Activated B cell treated with CpG ODN at 0.5 μM for 24 hours (primary cell): Measurements from ENCODE around the gene RSPH1. TPM values are rescaled to one million over a fixed set of nuclear protein-coding genes. Genes with fewer than 3 reads are reported as not detected.
A peak's percentile ranks its signal among the peaks of the same experiment; 100 is the strongest.

Source experiments
- ATAC-seq: fragments of 200-7000 bp; cut with Tn5 transposase; one replicate; pipeline ENCODE4 v1.10.0; 2021; ENCODE audit warnings: low read depth, mild to moderate bottlenecking, moderate library complexity
- CTCF ChIA-PET: fragments of 350-600 bp; sonication (Branson Sonifier 250); formaldehyde crosslinking; loops from one replicate; lab custom pipeline; 2021; ENCODE audit warnings: antibody characterized with exemption; lab: Charles Lee
- POLR2A ChIA-PET: fragments of 350-600 bp; sonication (Branson Sonifier 250); formaldehyde crosslinking; loops from one replicate; lab custom pipeline; 2021; ENCODE audit warnings: antibody characterized with exemption; lab: Charles Lee
- DNase-seq: peaks from one replicate; pipeline ENCODE4 v3.0.0; 2022
- H3K27ac Mint-ChIP-seq: one replicate; pipeline ENCODE4 v1.8.0; 2020; ENCODE audit warnings: mixed read lengths
- H3K27me3 Mint-ChIP-seq: one replicate; pipeline ENCODE4 v1.8.0; 2021; ENCODE audit warnings: mixed read lengths
- H3K36me3 Mint-ChIP-seq: one replicate; pipeline ENCODE4 v1.8.0; 2021; ENCODE audit warnings: low read depth, mixed read lengths
- H3K4me1 Mint-ChIP-seq: one replicate; pipeline ENCODE4 v1.8.0; 2021; ENCODE audit warnings: mixed read lengths
- H3K4me3 Mint-ChIP-seq: one replicate; pipeline ENCODE4 v1.8.0; 2020; ENCODE audit warnings: mild to moderate bottlenecking, mixed read lengths
- H3K9me3 Mint-ChIP-seq: one replicate; pipeline ENCODE4 v1.8.0; 2020; ENCODE audit warnings: mixed read lengths
- intact Hi-C: fragments of 100-400 bp; cut with micrococcal nuclease; formaldehyde crosslinking; loops from one replicate; pipeline ENCODE4 v1.15.1; 2024
- total RNA-seq: library from RNA; stranded (reverse); gene quantifications from 2 replicates; pipeline ENCODE4 v1.2.3, GENCODE V29; 2022
- TF ChIP-seq, protein P1 (sequence below): fragments of 200-600 bp; IDR thresholded peaks from one replicate; pipeline ENCODE4 v1.8.0; 2022; ENCODE audit warnings: antibody characterized with exemption, mild to moderate bottlenecking

RSPH1 gene
- total RNA-seq, 1 donor from 2014 or later = 0.38 TPM

DNA sequence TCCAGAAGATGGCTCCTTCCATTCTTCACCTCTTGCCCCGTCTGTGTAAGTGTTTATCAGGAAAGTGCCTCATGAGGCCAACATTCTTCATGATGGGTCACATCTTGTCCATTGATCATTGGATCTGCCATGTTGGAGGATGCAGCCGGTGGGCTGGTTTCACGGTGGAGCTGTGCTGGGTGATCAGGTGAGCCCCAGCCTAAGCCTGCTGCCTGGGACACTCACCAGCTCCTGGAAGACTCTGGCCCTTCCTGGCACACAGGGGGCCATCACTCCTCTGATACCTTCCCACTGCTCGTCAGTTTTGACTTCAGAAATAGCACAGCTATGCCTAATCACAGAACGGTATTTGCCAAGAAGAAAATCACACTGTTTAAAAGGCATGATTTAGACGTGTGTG is 54.1 kb downstream of the RSPH1 start:
- peaks cover 13% of the 10 kb centered on the region for H3K4me1 Mint-ChIP-seq
- no peak for ATAC-seq
- peaks cover 23% of the 10 kb centered on the region for H3K27me3 Mint-ChIP-seq
- H3K4me3 Mint-ChIP-seq = no peak overlapping the region
- DNase-seq = no peak
- CTCF ChIA-PET = no interaction called here
- H3K27ac Mint-ChIP-seq = no peak overlapping the region
- H3K36me3 Mint-ChIP-seq = no peaks in the 10 kb centered on the region
- intact Hi-C loops = no loop called here
- POLR2A ChIA-PET = no interaction called here
- peaks cover 3% of the 10 kb centered on the region for H3K9me3 Mint-ChIP-seq
- TF ChIP-seq, protein P1, sequence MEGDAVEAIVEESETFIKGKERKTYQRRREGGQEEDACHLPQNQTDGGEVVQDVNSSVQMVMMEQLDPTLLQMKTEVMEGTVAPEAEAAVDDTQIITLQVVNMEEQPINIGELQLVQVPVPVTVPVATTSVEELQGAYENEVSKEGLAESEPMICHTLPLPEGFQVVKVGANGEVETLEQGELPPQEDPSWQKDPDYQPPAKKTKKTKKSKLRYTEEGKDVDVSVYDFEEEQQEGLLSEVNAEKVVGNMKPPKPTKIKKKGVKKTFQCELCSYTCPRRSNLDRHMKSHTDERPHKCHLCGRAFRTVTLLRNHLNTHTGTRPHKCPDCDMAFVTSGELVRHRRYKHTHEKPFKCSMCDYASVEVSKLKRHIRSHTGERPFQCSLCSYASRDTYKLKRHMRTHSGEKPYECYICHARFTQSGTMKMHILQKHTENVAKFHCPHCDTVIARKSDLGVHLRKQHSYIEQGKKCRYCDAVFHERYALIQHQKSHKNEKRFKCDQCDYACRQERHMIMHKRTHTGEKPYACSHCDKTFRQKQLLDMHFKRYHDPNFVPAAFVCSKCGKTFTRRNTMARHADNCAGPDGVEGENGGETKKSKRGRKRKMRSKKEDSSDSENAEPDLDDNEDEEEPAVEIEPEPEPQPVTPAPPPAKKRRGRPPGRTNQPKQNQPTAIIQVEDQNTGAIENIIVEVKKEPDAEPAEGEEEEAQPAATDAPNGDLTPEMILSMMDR = no peak

DNA sequence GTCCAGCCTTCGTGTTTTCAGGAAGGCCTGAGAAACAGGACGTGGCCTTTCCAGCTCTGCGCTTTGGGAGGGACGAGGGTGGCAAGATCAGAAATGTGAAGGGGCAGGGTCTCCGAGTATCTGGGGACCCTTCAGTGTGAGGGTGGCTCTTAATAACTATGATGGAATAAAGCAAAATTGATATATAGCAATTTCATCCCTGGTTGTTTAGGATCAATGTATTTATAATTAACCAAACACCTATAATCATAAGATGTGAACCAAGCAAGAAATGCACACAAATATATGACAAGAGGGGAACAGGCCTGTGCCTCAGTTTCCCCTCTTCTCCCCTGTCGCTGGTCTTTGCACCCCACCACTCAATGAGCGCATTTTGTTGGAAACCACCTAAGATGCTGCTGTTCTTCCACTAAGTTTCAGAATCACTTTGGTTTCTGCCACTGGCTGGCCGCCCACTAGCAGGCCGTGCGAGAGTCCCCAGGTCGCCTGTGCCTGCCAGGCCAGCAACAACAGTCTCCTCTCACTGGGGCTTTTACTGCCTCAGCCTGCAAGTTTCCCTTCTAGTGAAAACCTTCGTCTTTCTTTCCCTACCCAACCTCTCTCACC is 55.7 kb downstream of the RSPH1 start:
- Mint-ChIP-seq H3K4me1 (peaks cover 10% of the 10 kb centered on the region), H3K36me3 (no peaks in the 10 kb centered on the region), H3K9me3 (peaks cover 6% of the 10 kb centered on the region), H3K27me3 (peaks cover 19% of the 10 kb centered on the region), H3K27ac (no peak overlapping the region), H3K4me3 (no peak overlapping the region)
- ATAC-seq (no peak), DNase-seq (peak; percentile 4)
- TF ChIP-seq, protein P1 = no peak
- intact Hi-C loops = no loop called here
- ChIA-PET POLR2A (no interaction called here), CTCF (no interaction called here)

DNA sequence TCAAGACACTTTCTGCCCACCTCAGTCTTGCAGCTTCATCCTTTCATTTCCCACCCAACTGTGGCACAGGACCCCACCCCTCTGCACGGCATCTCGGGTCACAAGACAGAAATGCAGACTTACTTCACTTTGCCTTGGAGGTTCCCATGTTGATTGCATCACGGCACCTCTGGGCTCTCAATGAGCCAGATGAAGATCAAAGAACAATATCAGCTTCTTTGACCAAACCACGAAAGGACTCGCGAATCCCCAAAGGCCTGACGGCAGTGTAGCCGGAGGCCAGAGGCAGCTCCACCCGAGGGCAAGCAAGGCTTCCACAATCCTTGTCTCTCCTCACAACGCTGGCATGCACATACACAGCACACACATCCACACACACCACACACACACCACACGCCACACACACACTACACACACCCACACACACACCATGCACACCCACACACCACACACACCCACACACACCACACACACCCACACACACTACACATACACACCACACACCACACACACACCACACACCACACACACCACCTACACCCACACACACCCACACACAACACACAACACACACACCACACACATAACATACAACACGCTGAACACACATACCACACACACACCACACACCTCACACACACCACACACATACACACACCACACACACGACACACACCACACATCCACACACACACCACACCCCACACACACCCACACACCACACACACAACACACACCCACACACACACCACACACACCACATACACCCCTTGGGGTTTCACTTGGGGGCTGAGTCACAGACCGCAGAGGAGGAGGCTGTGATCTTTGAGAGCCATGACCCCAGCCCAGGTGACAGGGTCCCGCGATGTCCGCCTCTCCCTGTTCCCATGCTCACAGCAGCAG is 56.5 kb downstream of the RSPH1 start:
- H3K4me1 Mint-ChIP-seq = peaks cover 10% of the 10 kb centered on the region
- no peak for ATAC-seq

DNA sequence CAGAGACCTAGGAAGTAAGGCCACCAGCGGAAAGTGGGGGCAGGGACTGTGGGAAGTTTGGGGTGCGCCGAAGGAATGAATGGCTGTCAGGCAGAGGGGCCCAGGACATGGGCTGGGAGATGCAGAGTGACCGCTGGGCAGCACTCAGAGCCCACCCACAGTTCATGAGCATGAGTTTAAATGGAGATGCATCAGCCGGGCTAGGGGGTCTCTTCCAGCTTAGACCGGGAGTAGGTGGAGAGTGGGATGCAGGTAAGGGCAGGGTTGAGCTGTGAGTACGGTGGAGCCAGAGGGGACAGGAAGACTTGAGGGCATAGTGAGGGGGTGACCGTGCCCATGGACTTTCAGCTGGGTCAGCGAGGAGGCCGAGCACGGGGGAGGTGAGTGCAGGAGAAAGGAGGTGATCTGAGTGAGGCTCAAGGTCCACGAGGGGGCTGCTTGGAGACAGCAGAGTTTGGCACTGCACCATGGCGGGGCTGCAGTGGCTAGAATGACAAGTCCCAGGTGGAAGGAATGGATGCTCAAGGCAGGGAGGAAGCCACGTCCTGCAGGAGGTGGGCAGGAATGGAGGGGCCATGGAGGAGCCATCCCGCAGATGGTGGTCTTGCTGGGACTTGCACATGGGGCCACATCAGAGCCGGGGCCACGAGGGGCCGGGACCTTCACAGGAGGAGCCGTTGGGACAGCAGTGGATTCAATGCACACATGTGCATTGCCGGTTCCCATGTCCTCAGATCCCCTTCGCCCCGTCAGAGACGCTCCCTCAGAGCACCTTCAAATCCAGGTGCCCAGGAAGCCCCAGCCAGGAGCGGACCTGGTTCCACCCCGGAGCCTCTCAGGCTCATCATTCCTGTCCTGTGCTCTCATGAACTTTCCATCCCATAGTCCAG is 57.5 kb downstream of the RSPH1 start:
- intact Hi-C loops = no loop called here

More for the DNA sequence above, 56.5 kb downstream of the RSPH1 start:
- Mint-ChIP-seq H3K36me3 (no peaks in the 10 kb centered on the region), H3K27me3 (peaks cover 19% of the 10 kb centered on the region), H3K27ac (no peak overlapping the region), H3K9me3 (peaks cover 6% of the 10 kb centered on the region), H3K4me3 (no peak overlapping the region)
- DNase-seq = peak; percentile 12
- intact Hi-C loops = no loop called here
- POLR2A ChIA-PET = interaction anchor here (0.5 kb wide), 1 partner anchor 43 kb away, joined by 4 read pairs; no protein-coding TSS in a partner anchor
- CTCF ChIA-PET = no interaction called here
- TF ChIP-seq, protein P1 = no peak

More for the DNA sequence above, 57.5 kb downstream of the RSPH1 start:
- Mint-ChIP-seq H3K4me1 (peaks cover 10% of the 10 kb centered on the region), H3K27ac (no peak overlapping the region), H3K36me3 (no peaks in the 10 kb centered on the region), H3K27me3 (peaks cover 19% of the 10 kb centered on the region), H3K4me3 (no peak overlapping the region), H3K9me3 (peaks cover 6% of the 10 kb centered on the region)
- ATAC-seq (no peak), DNase-seq (peak; percentile 12)
- POLR2A ChIA-PET = interaction anchor here (0.5 kb wide), 1 partner anchor 44 kb away, joined by 4 read pairs; no protein-coding TSS in a partner anchor
- TF ChIP-seq, protein P1 = no peak
- CTCF ChIA-PET = no interaction called here
